GM18873 (cell line): ENCODE measurements around the gene FAF1.

ENCODE experiments used
- ATAC-seq: cut with Tn5 transposase; IDR thresholded peaks from one replicate; pipeline ENCODE4 v1.9.1; 2021; ENCODE audit warnings: mild to moderate bottlenecking, moderate library complexity, moderate number of reproducible peaks; ENCODE audit not compliant: unreplicated experiment, low FRiP score

FAF1 gene

GRCh38 chr1:50412813-50413476 lies 547.1 kb downstream of the FAF1 start:
- no peak for ATAC-seq

GRCh38 chr1:50405814-50406213 lies 554.3 kb downstream of the FAF1 start:
- ATAC-seq: no peak

GRCh38 chr1:50393522-50394120 lies 566.4 kb downstream of the FAF1 start:
- no peak for ATAC-seq
